Measurements from ENCODE around the gene SERPINA12. TPM values are rescaled to one million over a fixed set of nuclear protein-coding genes. Genes with fewer than 3 reads are reported as not detected.

SERPINA12 gene
- total RNA-seq, 1 experiment from 2014 or later: not detected

- no TSS peak for BruUV-seq (replicated peaks)
- H3K27me3 ChIP-seq (replicated peaks; ENCODE audit: insufficient read depth, low read depth, low read length, poor library complexity): peaks cover 47% of the 10 kb centered on the region
- no peak overlapping the region for H3K27ac ChIP-seq (ENCODE audit: low read depth, low read length, poor library complexity, severe bottlenecking)
- no peak for TF ChIP-seq EZH2 (IDR thresholded peaks at IDR 0.05; ENCODE audit: borderline replicate concordance, low read depth, low read length, poor library complexity, severe bottlenecking)
- no peak for TF ChIP-seq CTCF (conservative IDR thresholded peaks at IDR 0.05; ENCODE audit: low read depth, low read length)
- ChIA-PET CTCF (no interaction called here), POLR2A (ENCODE audit: low non-redundant PET) (no interaction called here)
- H3K36me3 ChIP-seq (ENCODE audit: insufficient read depth, low read length, poor library complexity, severe bottlenecking): no peaks in the 10 kb centered on the region
- no peak for DNase-seq (ENCODE audit: low spot score)
- H3K9me3 ChIP-seq (ENCODE audit: low read depth, low read length, poor library complexity, severe bottlenecking): no peaks in the 10 kb centered on the region
- no peaks in the 10 kb centered on the region for H3K4me1 ChIP-seq (ENCODE audit: insufficient read depth, low read length, poor library complexity, severe bottlenecking)
- intact Hi-C loops (cut with micrococcal nuclease; ENCODE audit: unreplicated experiment): no loop called here
- H3K4me3 ChIP-seq (ENCODE audit: low read depth, low read length, poor library complexity, severe bottlenecking): no peak overlapping the region
Measured at GRCh38 chr14:94451826-94452225, 57.4 kb downstream of the SERPINA12 start.

GRCh38 chr14:94451091-94451771 lies 58.0 kb downstream of the SERPINA12 start:
- Histone ChIP-seq H3K4me1 (ENCODE audit: insufficient read depth, low read length, poor library complexity, severe bottlenecking) (no peaks in the 10 kb centered on the region), H3K9me3 (ENCODE audit: low read depth, low read length, poor library complexity, severe bottlenecking) (no peaks in the 10 kb centered on the region), H3K36me3 (ENCODE audit: insufficient read depth, low read length, poor library complexity, severe bottlenecking) (no peaks in the 10 kb centered on the region), H3K4me3 (ENCODE audit: low read depth, low read length, poor library complexity, severe bottlenecking) (no peak overlapping the region), H3K27ac (ENCODE audit: low read depth, low read length, poor library complexity, severe bottlenecking) (no peak overlapping the region), H3K27me3 (replicated peaks; ENCODE audit: insufficient read depth, low read depth, low read length, poor library complexity) (peaks cover 50% of the 10 kb centered on the region)
- CTCF ChIA-PET: no interaction called here
- POLR2A ChIA-PET (ENCODE audit: low non-redundant PET): no interaction called here
- peak; percentile 7 for DNase-seq (ENCODE audit: low spot score)
- TF ChIP-seq CTCF (conservative IDR thresholded peaks at IDR 0.05; ENCODE audit: low read depth, low read length) (no peak), EZH2 (IDR thresholded peaks at IDR 0.05; ENCODE audit: borderline replicate concordance, low read depth, low read length, poor library complexity, severe bottlenecking) (no peak)
- no TSS peak for BruUV-seq (replicated peaks)
- intact Hi-C loops (cut with micrococcal nuclease; ENCODE audit: unreplicated experiment): no loop called here

- no peak for TF ChIP-seq EZH2 (IDR thresholded peaks at IDR 0.05; ENCODE audit: borderline replicate concordance, low read depth, low read length, poor library complexity, severe bottlenecking)
- TF ChIP-seq CTCF (conservative IDR thresholded peaks at IDR 0.05; ENCODE audit: low read depth, low read length): no peak
- no peaks in the 10 kb centered on the region for H3K4me1 ChIP-seq (ENCODE audit: insufficient read depth, low read length, poor library complexity, severe bottlenecking)
- H3K36me3 ChIP-seq (ENCODE audit: insufficient read depth, low read length, poor library complexity, severe bottlenecking): no peaks in the 10 kb centered on the region
- POLR2A ChIA-PET (ENCODE audit: low non-redundant PET): no interaction called here
- BruUV-seq (replicated peaks): no TSS peak
- H3K27ac ChIP-seq (ENCODE audit: low read depth, low read length, poor library complexity, severe bottlenecking): no peak overlapping the region
- no peak overlapping the region for H3K4me3 ChIP-seq (ENCODE audit: low read depth, low read length, poor library complexity, severe bottlenecking)
- no peaks in the 10 kb centered on the region for H3K9me3 ChIP-seq (ENCODE audit: low read depth, low read length, poor library complexity, severe bottlenecking)
- no peak for DNase-seq (ENCODE audit: low spot score)
- peaks cover 55% of the 10 kb centered on the region for H3K27me3 ChIP-seq (replicated peaks; ENCODE audit: insufficient read depth, low read depth, low read length, poor library complexity)
- intact Hi-C loops (cut with micrococcal nuclease; ENCODE audit: unreplicated experiment): no loop called here
- CTCF ChIA-PET: no interaction called here
Measured at GRCh38 chr14:94450722-94451090, 58.6 kb downstream of the SERPINA12 start.
